GM12801 (cell line): ENCODE measurements around the gene RAB3B.

Source experiments
- CTCF ChIP-seq: IDR thresholded peaks from one replicate; pipeline ENCODE4 v1.5.1; 2011; ENCODE audit warnings: control low read depth; ENCODE audit not compliant: insufficient read length; ENCODE audit errors: extremely low read depth

The RAB3B gene

GRCh38 chr1:51956528-51957509 lies 33.7 kb downstream of the RAB3B start:
- no peak for TF ChIP-seq CTCF

GRCh38 chr1:51955797-51956527 lies 34.5 kb downstream of the RAB3B start:
- no peak for TF ChIP-seq CTCF

- TF ChIP-seq CTCF = no peak
Observed at GRCh38 chr1:51954783-51955182, 35.7 kb downstream of the RAB3B start.

- TF ChIP-seq CTCF = no peak
Observed at GRCh38 chr1:51953079-51953478, 37.4 kb downstream of the RAB3B start.

- TF ChIP-seq CTCF = no peak
Observed at GRCh38 chr1:51952638-51953037, 37.9 kb downstream of the RAB3B start.

GRCh38 chr1:51950701-51951100 lies 39.8 kb downstream of the RAB3B start:
- TF ChIP-seq CTCF = no peak

GRCh38 chr1:51949014-51949702 lies 41.3 kb downstream of the RAB3B start:
- TF ChIP-seq CTCF = no peak
